Measurements from ENCODE around the gene SH3BGR. TPM values are rescaled to one million over a fixed set of nuclear protein-coding genes. Genes with fewer than 3 reads are reported as not detected.

The SH3BGR gene
- total RNA-seq, 1 donor = 1.4 TPM

DNA sequence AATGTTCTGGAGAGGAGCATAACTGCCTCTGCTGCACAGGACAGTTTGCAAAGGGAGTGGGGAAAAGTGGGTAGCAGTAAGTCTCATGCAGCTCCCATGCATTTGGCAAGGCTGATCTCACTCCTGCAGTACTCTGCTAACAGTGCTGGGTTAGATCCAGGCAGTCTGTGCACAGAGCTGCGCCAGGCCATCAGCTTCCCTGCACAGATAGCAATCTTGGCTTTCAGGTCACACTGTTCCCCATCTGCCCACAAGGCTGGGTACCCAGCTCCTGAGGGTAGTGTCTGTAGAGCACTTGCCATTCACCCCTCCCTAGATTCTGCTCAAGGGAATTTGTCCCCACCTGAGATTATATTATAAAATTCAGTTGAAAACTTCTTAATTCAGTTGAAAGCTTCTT, 72.1 kb downstream of the SH3BGR start:
- no peaks in the 10 kb centered on the region for H4K20me1 ChIP-seq (ENCODE audit: insufficient read depth, low read length)
- H3K4me3 ChIP-seq (ENCODE audit: insufficient read depth, low read length) = no peak overlapping the region
- no peaks in the 10 kb centered on the region for H3K9me3 ChIP-seq (ENCODE audit: low read depth, low read length)
- DNase-seq (ENCODE audit: insufficient read length, low spot score, missing footprints) = no peak
- no peaks in the 10 kb centered on the region for H3K4me1 ChIP-seq (ENCODE audit: insufficient read depth, low read length)
- no peaks in the 10 kb centered on the region for H3K36me3 ChIP-seq (ENCODE audit: insufficient read depth, low read length)
- TF ChIP-seq, protein P1, sequence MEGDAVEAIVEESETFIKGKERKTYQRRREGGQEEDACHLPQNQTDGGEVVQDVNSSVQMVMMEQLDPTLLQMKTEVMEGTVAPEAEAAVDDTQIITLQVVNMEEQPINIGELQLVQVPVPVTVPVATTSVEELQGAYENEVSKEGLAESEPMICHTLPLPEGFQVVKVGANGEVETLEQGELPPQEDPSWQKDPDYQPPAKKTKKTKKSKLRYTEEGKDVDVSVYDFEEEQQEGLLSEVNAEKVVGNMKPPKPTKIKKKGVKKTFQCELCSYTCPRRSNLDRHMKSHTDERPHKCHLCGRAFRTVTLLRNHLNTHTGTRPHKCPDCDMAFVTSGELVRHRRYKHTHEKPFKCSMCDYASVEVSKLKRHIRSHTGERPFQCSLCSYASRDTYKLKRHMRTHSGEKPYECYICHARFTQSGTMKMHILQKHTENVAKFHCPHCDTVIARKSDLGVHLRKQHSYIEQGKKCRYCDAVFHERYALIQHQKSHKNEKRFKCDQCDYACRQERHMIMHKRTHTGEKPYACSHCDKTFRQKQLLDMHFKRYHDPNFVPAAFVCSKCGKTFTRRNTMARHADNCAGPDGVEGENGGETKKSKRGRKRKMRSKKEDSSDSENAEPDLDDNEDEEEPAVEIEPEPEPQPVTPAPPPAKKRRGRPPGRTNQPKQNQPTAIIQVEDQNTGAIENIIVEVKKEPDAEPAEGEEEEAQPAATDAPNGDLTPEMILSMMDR (IDR thresholded peaks at IDR 0.05; ENCODE audit: extremely low read depth, low read depth, low read length) = no peak
- no peak overlapping the region for H3K27ac ChIP-seq (ENCODE audit: low read depth, low read length)
- no peaks in the 10 kb centered on the region for H3K79me2 ChIP-seq (ENCODE audit: insufficient read depth, low read length)
- no peak overlapping the region for H2AFZ ChIP-seq (ENCODE audit: low read length)
- no peak overlapping the region for H3K4me2 ChIP-seq (ENCODE audit: insufficient read depth, low read length)
- no peaks in the 10 kb centered on the region for H3K27me3 ChIP-seq (ENCODE audit: insufficient read depth, low read length)

DNA sequence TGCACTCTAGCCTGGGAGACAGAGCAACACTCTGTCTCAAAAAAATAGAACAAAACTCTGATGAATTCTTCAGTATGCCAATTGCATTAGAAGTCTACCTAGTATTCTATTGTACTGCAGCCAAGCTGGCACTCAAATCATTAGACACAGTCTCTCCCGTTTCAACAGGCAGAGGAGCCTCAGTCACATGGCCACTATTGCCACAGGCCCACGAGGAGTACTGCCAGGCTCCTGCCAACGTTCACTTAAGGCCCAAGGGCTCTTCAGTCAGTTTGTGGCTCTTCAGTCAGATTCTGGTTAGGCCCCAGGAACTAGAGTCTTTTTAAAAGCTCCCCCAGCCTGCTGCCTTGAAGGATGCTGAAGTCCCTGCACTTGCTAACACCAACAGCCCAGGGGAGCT, 73.4 kb downstream of the SH3BGR start:
- H3K9me3 ChIP-seq (ENCODE audit: low read depth, low read length) = no peaks in the 10 kb centered on the region
- no peak overlapping the region for H3K27ac ChIP-seq (ENCODE audit: low read depth, low read length)
- H3K4me1 ChIP-seq (ENCODE audit: insufficient read depth, low read length) = no peaks in the 10 kb centered on the region
- H3K27me3 ChIP-seq (ENCODE audit: insufficient read depth, low read length) = no peaks in the 10 kb centered on the region
- H3K4me3 ChIP-seq (ENCODE audit: insufficient read depth, low read length) = no peak overlapping the region
- H4K20me1 ChIP-seq (ENCODE audit: insufficient read depth, low read length) = no peaks in the 10 kb centered on the region
- no peaks in the 10 kb centered on the region for H3K36me3 ChIP-seq (ENCODE audit: insufficient read depth, low read length)
- no peak for DNase-seq (ENCODE audit: insufficient read length, low spot score, missing footprints)
- TF ChIP-seq, protein P1 (IDR thresholded peaks at IDR 0.05; ENCODE audit: extremely low read depth, low read depth, low read length) = no peak
- no peak overlapping the region for H3K4me2 ChIP-seq (ENCODE audit: insufficient read depth, low read length)
- no peaks in the 10 kb centered on the region for H3K79me2 ChIP-seq (ENCODE audit: insufficient read depth, low read length)
- no peak overlapping the region for H2AFZ ChIP-seq (ENCODE audit: low read length)

DNA sequence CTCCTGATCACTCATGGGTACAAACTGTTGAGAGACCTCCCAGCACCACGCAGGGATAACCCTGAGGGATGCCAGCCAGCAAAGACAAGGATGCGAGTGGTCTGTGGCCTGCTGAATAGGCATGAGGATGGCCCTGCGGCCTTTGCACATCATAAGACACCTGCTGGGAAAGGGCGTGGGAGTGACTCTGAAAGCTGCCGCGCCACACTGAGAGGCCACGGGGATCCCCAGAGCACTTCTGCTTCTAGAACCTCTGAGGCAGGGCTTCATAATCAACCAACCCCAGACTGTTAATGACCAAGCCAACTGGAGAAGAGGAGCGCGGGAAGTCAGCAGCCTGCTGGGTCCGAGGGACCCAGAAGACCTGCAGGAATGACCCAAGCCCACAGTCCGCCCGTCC, 73.8 kb downstream of the SH3BGR start:
- Histone ChIP-seq H3K36me3 (ENCODE audit: insufficient read depth, low read length) (no peaks in the 10 kb centered on the region), H4K20me1 (ENCODE audit: insufficient read depth, low read length) (no peaks in the 10 kb centered on the region), H3K4me1 (ENCODE audit: insufficient read depth, low read length) (no peaks in the 10 kb centered on the region), H3K4me3 (ENCODE audit: insufficient read depth, low read length) (no peak overlapping the region), H3K27me3 (ENCODE audit: insufficient read depth, low read length) (no peaks in the 10 kb centered on the region), H3K27ac (ENCODE audit: low read depth, low read length) (no peak overlapping the region), H3K9me3 (ENCODE audit: low read depth, low read length) (no peaks in the 10 kb centered on the region), H3K79me2 (ENCODE audit: insufficient read depth, low read length) (no peaks in the 10 kb centered on the region), H3K4me2 (ENCODE audit: insufficient read depth, low read length) (no peak overlapping the region), H2AFZ (ENCODE audit: low read length) (no peak overlapping the region)
- TF ChIP-seq, protein P1 (IDR thresholded peaks at IDR 0.05; ENCODE audit: extremely low read depth, low read depth, low read length) = no peak
- no peak for DNase-seq (ENCODE audit: insufficient read length, low spot score, missing footprints)

DNA sequence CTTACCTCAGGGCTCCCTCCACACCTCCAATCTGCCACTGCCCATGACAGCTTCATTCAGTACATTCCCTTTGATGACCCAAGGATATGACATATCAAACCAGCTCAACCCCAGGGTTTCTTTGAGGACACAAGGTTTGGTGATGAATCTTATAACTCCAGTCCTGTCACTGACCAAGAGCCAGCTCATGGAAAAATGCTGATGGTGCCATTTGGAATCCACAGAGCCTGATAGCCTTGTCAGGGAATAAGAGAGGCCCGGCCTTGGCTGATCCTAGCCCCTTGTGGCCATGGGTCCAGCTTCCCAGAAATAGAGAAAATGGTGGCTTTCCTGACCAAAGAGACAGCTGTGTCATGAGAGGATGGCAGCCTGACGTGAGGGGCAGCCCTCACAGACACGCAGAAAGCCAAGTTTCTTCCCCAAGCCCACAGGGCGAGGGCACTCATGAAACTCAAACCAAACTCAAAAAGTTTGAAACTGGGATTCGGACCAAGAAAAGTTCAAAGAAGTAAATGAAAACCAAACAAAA, 75.4 kb downstream of the SH3BGR start:
- no peak overlapping the region for H3K4me2 ChIP-seq (ENCODE audit: insufficient read depth, low read length)
- TF ChIP-seq, protein P1 (IDR thresholded peaks at IDR 0.05; ENCODE audit: extremely low read depth, low read depth, low read length) = no peak
- no peaks in the 10 kb centered on the region for H3K79me2 ChIP-seq (ENCODE audit: insufficient read depth, low read length)
- H2AFZ ChIP-seq (ENCODE audit: low read length) = no peak overlapping the region
- H3K27me3 ChIP-seq (ENCODE audit: insufficient read depth, low read length) = no peaks in the 10 kb centered on the region
- no peaks in the 10 kb centered on the region for H3K4me1 ChIP-seq (ENCODE audit: insufficient read depth, low read length)
- H3K27ac ChIP-seq (ENCODE audit: low read depth, low read length) = no peak overlapping the region
- DNase-seq (ENCODE audit: insufficient read length, low spot score, missing footprints) = no peak
- H3K4me3 ChIP-seq (ENCODE audit: insufficient read depth, low read length) = no peak overlapping the region
- no peaks in the 10 kb centered on the region for H3K36me3 ChIP-seq (ENCODE audit: insufficient read depth, low read length)
- H4K20me1 ChIP-seq (ENCODE audit: insufficient read depth, low read length) = no peaks in the 10 kb centered on the region
- H3K9me3 ChIP-seq (ENCODE audit: low read depth, low read length) = no peaks in the 10 kb centered on the region
